Fibroblast of skin of back (primary cell): ENCODE data around the gene TMEM171.

Source experiments
- DNase-seq: peaks from one replicate; pipeline ENCODE4 v3.0.0-alpha.2; 2013

Gene TMEM171

GRCh38 chr5:73152411-73153388 is 32.3 kb downstream of the TMEM171 start:
- no peak for DNase-seq

GRCh38 chr5:73153513-73153912 is 33.1 kb downstream of the TMEM171 start:
- no peak for DNase-seq

- DNase-seq = no peak
Observed at GRCh38 chr5:73154208-73155006, 34.0 kb downstream of the TMEM171 start.

- DNase-seq = peak; percentile 56
Observed at GRCh38 chr5:73155271-73156222, 35.2 kb downstream of the TMEM171 start.

- DNase-seq = no peak
Observed at GRCh38 chr5:73157414-73158303, 37.3 kb downstream of the TMEM171 start.

- DNase-seq = no peak
Observed at GRCh38 chr5:73158313-73158712, 37.9 kb downstream of the TMEM171 start.

GRCh38 chr5:73160239-73160671 is 39.9 kb downstream of the TMEM171 start:
- no peak for DNase-seq

- peak; percentile 24 for DNase-seq
Observed at GRCh38 chr5:73170522-73170921, 50.1 kb downstream of the TMEM171 start.

- no peak for DNase-seq
Observed at GRCh38 chr5:73171495-73171894, 51.1 kb downstream of the TMEM171 start.

GRCh38 chr5:73172951-73173350 is 52.6 kb downstream of the TMEM171 start, which contains the start of gene TMEM174:
TMEM174 (plus strand) TSS chr5:73173193; CDS start chr5:73173244, 51 bp downstream.
- no peak for DNase-seq

GRCh38 chr5:73174100-73174815 is 53.9 kb downstream of the TMEM171 start:
- no peak for DNase-seq

GRCh38 chr5:73176250-73176649 is 55.9 kb downstream of the TMEM171 start:
- DNase-seq = no peak

- DNase-seq = no peak
Observed at GRCh38 chr5:73178265-73178664, 57.9 kb downstream of the TMEM171 start.

GRCh38 chr5:73179730-73180129 is 59.4 kb downstream of the TMEM171 start:
- no peak for DNase-seq

- no peak for DNase-seq
Observed at GRCh38 chr5:73180566-73180965, 60.2 kb downstream of the TMEM171 start.
